HG03175 (cell line): ENCODE data around the gene ATP8A2.

ENCODE experiments used
- ATAC-seq: cut with Tn5 transposase; IDR thresholded peaks from one replicate; pipeline ENCODE4 v1.9.1; 2021; ENCODE audit warnings: mild to moderate bottlenecking, moderate library complexity; ENCODE audit not compliant: unreplicated experiment

ATP8A2 gene

GRCh38 chr13:26022538-26023292 lies 650.9 kb downstream of the ATP8A2 start:
- ATAC-seq, result no peak

- no peak for ATAC-seq
Observed at GRCh38 chr13:26024558-26024957, 652.8 kb downstream of the ATP8A2 start.

DNA sequence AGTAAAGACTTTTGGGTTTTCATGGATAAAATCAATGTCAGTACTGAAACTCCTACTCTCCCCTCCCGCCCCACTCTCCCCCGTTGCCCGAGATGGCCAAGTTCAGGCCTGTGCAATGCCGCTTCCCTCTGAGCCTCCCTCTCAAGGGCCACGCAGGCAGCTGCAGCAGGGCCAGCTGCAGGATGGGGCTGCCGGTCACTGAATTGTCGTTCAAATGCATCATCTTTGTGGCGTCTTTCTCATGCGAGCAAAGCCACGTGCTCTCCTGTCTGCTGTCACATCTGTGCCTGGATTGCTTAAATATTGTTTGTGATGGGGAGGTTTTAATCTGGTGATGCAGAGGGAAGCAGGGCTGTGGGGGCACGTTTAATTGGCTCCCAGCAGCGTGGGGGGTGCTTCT lies 653.4 kb downstream of the ATP8A2 start:
- ATAC-seq, result no peak

DNA sequence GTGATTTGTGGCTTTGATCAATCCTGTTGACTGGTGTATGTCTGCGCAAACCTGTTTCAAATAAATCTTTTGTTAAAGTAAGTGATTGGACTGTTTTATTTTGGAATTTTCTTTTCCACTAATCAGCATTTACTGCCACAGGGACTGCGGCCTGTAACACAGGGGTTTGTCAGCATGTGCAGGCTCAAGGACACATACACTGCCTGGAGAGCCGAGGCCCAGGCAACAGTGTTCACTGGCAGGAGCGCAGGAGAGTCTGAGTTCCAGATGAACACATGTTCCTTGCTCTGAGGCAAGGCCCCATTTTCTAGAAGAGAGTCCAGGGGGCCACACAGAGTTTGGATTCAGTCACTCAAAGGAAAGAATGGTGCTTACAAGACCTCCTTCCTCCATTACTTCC lies 654.0 kb downstream of the ATP8A2 start:
- no peak for ATAC-seq

DNA sequence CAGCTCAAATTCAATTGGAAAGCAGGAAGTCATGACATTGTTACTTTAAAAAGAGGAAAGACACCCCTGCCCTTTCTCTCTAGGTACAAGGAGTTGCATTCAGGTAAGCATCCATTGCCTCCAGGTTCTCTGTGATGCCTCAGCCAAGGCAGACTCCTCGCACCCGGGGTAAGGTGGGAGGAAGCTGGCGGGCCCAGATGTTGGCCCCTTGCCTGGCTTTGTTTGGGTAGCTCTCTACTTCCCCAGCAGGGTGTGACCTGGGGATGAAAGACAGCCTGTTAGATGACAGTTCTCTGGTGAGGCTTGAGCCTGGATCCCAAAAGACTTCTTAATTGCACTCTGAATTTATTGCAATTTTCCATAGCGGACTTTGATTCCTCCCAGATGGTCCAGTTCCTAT lies 654.4 kb downstream of the ATP8A2 start:
- no peak for ATAC-seq

DNA sequence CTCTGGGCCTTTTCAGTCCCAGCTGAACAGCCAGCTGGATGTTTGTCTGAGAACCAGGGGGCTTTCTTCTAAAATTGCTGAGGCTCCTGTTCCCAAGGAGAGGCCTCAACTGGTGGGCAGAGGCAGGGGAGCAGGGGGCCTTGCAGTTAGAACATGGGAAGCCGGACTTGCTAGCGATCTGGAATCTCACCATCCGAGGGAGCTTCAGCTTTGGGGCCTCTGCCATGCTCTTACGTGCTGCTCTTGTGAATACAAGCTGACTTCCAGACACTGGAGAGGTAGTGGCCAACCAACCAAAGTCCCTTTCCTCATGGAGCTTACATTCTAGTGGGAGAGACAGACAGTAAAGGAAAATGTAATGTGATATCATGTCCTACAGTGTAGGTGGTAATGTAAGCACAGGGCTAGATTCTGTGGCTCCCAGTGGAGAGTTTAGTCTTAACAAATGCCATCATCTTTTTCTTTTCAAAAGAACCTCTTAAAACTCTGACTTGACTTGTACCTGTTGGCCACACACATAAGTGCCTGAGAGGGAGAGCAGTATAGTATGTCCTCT lies 657.9 kb downstream of the ATP8A2 start:
- no peak for ATAC-seq

DNA sequence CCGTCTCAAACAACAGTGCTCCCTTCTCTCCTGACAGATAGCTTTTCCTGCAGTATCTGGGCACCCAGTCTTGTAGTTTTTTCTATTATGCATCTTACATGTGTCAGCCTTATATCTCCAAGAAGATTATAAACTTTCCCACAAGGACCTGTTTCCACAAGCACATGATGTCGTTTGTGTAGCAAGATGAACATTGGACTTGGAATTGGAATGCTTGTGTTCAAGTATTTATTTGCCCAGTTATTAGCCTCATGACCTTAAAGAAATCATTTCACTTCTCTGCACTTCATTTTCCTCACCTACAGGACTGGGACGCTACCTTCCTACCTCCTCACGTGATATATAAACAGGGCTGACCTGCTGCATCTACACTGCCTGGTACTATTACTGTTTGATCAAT lies 658.6 kb downstream of the ATP8A2 start:
- no peak for ATAC-seq

DNA sequence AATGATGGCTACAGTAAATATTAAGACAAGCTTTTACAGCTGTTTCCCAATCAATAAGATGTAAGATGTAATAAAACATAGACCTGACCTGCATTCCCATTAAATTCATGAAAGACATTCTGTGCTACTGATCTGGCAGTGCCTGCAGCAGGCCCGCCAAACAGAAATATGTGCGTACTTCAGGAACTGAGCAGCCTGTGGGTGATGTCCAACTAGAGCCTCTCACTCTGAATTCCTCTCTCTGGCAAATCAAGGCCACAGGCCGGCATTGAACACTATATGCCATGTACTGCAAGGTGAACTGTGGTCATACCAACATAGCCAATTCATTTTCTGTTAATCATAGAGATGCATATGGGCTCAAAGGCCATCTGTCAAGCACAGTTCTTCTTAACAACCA lies 662.2 kb downstream of the ATP8A2 start:
- ATAC-seq, result no peak

- ATAC-seq, result no peak
Observed at GRCh38 chr13:26036383-26036782, 664.6 kb downstream of the ATP8A2 start.

DNA sequence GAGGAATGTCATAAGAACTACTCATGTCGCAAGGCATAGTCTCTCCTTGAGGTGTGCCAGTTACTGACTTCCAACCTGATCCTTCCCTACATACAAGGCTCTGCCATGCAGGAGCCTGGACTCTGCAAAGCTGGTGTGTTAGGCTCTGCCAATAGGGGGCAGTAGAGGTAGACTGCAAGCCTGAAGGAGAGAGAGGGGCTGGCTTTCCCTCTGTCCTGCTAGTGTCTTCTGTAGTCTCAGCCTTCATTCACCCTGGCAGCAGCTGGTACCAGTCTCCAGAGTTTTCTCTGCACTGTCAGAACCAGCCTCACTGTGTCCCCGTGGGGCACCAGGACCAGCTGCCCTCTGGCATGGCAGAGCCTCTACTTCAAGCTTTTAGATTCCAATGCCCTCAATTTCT lies 665.5 kb downstream of the ATP8A2 start:
- no peak for ATAC-seq

DNA sequence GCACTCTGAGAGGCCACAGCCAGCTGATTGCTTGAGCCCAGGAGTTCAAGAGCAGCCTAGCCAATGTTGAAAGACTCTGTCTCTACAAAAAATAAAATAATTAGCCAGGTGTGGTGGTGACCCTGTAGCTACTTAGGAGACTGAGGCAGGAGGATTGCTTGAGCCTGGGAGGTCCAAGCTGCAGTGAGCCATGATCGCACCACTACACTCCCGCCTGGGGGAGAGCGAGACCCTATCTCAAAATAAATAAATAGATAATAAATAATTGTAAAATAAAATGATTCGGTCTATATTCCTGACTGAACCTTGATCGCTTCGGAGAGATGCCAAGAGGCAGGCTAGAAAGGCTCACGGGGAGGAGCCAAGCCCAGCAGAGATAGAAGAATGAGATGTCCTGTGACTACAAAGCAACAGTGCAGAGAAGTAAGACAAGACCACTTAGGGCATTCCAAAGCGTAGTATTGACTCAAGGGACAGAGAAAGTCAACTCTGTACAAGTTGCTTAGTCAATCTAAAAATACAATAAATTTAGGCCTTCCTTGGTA lies 667.2 kb downstream of the ATP8A2 start:
- ATAC-seq, result no peak

- no peak for ATAC-seq
Observed at GRCh38 chr13:26041444-26041843, 669.7 kb downstream of the ATP8A2 start.

- ATAC-seq, result no peak
Observed at GRCh38 chr13:26042785-26043184, 671.0 kb downstream of the ATP8A2 start.

- ATAC-seq, result no peak
Observed at GRCh38 chr13:26045142-26045541, 673.4 kb downstream of the ATP8A2 start.

DNA sequence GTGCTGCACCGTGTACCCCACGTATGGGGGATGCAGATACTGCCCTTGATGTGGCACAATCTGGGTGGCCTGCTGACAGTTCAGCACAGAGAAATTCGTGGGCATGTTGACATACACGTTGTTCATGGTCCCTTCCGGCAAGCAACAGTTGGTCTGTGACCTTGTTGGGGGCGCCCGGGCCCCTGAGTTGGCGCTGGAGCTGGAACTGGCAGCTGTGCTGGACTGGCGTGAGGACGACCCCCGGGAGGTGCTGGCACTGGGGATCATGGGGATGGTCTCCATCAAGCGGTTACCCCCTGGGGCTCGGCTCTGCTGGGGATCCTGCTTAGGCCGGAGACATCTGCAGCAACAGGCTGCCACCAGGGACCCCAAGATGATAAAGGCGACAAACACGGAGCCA lies 674.9 kb downstream of the ATP8A2 start:
- ATAC-seq, result no peak

DNA sequence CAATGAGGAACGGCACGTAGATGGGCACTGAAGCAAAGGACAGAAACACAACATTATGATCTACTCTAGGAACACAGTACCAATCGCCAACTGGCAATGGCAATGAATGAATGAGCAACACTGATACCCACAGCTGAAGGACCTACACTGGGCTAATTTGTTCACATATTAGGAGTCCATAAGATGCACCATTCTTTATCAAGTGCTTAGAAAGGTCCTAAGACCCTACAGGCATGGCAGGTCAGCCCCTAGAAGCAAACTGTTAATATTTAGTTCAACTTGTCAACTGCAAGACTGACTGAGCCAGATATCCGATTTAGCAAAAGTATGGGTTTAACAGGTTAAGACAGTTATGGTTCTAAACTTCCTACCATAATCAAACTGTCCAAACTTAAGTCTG lies 675.3 kb downstream of the ATP8A2 start:
- ATAC-seq, result no peak

DNA sequence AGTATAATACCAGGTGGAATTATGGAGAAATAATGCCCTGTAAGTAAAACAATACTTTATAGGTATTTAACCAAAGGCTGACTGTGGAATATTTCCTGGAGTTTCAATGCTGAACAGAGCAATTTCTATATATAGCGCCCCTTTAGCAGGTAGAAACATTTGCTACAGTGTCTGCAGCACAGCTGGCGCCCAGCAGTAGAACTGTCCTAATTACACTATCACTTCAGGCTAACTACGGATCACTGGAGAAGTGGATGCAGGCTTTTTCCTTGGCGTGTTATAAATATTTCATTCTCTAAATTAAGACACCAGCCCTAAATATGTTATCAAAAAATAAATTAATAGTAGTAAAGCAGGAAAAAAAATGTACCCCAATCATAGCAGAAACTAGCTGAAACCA lies 677.0 kb downstream of the ATP8A2 start:
- no peak for ATAC-seq

DNA sequence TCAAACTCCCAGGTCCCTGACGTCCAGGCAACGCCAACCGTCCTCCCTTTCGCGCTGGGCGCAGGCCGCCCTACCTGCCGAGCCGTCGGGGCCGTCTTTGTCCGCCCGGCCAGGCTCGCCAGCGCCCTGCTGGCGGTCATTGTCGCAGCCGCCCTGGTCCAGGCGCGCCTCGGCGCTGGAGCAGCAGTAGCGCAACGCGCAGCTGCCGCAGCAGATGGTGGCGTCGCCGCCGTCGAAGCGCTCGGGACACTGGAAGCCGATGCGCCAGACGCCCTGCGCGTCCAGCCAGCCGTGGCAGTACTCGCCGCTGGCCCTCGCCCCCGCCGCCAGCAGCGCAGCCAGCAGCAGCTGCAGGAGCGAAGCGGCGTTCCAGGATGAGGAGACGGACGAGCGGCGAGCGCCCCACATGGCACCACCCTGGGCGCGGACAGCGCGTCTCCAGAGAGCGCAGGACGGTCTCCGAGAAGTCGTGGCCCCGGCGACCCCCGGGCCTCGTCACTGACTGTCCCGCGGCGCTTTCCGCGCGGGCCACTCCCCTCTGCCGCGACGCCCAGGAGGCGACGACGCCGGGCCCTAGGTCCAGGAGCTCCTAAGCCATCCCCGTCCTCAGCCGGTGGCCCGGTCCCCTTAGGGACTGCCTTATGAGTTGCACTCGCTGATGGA lies 678.9 kb downstream of the ATP8A2 start:
- ATAC-seq, result no peak

- ATAC-seq, result no peak
Observed at GRCh38 chr13:26051231-26051656, 679.5 kb downstream of the ATP8A2 start.

DNA sequence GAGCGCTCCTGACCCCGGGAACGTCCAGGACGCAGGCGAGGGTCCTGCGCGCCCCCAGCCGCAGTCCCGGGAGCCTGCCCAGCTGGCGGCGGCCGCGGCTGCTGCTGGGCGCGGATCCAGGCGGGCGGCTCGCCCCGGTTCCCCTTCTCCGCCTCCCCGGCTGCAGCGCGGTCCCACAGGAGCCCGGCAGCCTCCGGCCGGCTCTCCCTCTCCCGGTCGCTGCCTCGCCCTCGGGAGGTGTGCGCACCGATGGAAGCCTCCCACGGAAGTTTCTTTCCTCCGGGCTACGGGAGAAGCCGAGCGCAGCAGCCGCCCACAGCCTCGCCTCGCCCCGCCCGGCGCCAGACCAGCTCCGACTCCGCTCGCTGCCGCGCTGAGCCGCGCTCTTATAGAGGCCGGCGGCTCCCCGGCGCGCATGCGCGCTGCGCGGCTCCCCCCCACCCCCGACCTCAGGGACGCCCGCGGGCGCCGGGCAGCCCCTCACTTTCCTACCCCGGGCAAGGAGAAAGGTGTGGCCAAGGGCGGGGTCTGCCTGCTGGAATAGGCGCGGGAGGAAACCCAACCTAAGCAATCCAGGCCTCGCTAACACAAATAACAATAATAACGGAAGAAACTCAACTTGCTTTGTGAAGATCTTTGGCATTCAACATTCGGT lies 680.0 kb downstream of the ATP8A2 start, which contains the start of gene SHISA2:
Gene SHISA2, minus strand, starts transcription at position 360 of the 655 bp plus-strand sequence. CDS start 1,041 bp downstream, outside the sequence.
- ATAC-seq, result no peak

DNA sequence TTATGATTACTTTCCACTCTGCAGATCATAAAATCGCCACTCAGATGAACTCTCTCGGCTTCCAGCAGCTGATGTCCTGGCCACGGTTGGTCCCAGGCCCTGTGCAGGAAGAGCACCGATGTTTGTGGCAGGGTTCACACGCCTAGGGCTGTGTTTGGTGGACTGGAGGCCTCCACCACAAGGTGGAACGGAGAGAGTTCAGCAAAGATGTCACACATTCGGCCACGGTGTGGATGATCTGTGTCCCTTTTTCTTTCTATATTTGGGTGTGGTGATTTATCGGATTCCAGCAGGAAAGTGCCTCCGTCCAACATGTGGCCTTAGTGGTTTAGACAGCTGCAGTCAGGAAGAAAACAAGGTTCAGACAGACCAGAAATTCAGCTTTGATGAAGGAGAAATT lies 680.6 kb downstream of the ATP8A2 start:
- no peak for ATAC-seq
